LNCAP (cell line): Measurements from ENCODE around the gene PHLDB2.

ENCODE experiments used
- CTCF ChIP-seq: fragments of 450-650 bp; IDR thresholded peaks from 2 replicates; pipeline ENCODE4 v1.5.1; 2017; ENCODE audit warnings: mild to moderate bottlenecking

The PHLDB2 gene

GRCh38 chr3:111967068-111967467, 108.0 kb downstream of the PHLDB2 start:
- no peak for TF ChIP-seq CTCF

DNA sequence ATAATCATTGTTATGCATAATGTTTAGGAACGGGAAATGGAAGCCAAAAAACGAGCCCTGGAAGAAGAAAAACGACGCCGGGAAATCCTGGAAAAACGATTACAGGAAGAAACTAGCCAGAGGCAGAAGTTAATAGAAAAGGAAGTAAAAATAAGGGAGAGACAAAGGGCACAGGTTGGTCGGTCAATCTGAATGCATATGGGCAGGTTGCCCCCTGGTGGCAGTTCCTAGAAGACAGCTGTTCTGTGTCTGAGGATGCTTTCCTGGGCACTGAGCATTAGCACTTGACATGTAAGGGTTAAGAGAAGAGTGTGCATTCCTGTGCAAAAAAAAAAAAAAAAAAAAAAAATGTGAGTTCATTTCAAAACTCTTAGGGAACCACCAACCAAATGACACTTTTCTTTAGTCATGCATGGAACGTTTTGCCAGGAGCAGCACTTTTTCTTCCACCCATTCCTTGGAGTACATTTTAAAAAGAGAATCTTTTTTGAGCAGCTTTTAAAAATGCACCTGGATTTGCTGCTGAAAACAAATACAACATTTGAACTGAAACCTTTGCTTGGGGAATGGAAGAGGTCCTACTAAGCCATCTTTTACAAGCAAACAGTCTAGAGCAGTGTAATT, 108.7 kb downstream of the PHLDB2 start:
- TF ChIP-seq CTCF, result peak; percentile 80

GRCh38 chr3:111968319-111969054, 109.4 kb downstream of the PHLDB2 start:
- TF ChIP-seq CTCF, result no peak

GRCh38 chr3:111970376-111970775, 111.3 kb downstream of the PHLDB2 start:
- TF ChIP-seq CTCF, result no peak

DNA sequence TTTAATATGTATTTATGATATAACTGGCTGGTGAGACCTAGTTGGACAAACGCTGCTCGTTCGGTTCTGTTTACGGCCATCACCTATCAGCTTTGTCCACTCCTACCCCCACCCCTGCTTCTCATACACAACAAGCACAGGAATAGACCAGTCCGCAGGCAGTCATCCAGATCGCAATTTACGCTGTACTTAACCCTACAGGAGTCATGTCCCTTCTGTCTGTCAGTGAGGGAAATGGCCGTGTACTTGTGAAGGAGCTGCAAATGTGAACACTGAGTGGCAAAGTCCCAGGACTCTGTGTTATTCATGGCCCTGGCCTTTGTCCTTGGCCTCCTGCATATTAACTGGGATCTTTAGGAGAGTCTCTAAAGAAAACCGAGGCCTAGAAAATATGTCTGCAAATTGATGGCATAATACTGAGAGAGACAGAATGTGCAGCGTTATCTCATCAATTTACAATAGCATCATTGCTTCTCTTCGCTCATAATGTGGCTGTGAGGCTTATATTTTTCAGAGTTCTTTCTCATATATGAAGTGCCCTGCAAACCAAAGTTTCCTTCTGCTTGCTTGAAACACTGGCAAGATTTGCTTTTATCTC, 112.6 kb downstream of the PHLDB2 start:
- no peak for TF ChIP-seq CTCF

GRCh38 chr3:111972891-111973290, 113.8 kb downstream of the PHLDB2 start:
- TF ChIP-seq CTCF, result no peak

DNA sequence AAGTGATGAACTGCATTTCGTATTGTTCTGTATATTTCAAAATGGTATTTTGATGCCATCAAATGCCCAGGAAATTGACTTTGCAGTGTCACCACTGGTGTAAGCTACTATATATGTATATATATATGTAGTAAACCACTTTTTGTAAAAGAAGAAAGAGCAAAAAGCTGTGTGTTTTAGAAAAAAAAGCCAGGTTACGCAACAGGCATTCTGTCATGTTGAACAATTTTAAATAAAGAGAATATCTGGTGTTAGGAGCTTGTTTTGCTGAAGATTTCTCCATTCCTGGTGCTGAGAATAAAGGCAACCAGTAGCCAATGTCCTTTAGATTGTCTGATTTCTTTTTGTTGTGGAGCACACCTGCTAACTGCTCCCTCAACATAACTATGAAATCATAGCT, 116.1 kb downstream of the PHLDB2 start:
- no peak for TF ChIP-seq CTCF
